OCI-LY1 (cell line): Measurements from ENCODE around the gene CYP11A1.

Experiments
- CTCF ChIP-seq: fragments of 200-600 bp; sonication (generic), shearing (Covaris generic); IDR thresholded peaks from 2 replicates; pipeline ENCODE4 v1.5.1; 2017; ENCODE audit warnings: mild to moderate bottlenecking, antibody characterized with exemption, low read length, moderate library complexity, mixed read lengths
- EZH2 ChIP-seq: fragments of 200-600 bp; sonication (generic), shearing (Covaris generic); IDR thresholded peaks from 2 replicates; pipeline ENCODE4 v1.8.0; 2017; ENCODE audit warnings: borderline replicate concordance, mixed run types, mild to moderate bottlenecking, antibody characterized with exemption, low read length, moderate library complexity, mixed read lengths

- TF ChIP-seq CTCF (no peak), EZH2 (no peak)
Observed at GRCh38 chr15:74306781-74307217, 60.6 kb downstream of the CYP11A1 start.
